PC-9 (cell line): ENCODE data around the gene VPS39. TPM values are rescaled to one million over a fixed set of nuclear protein-coding genes. Genes with fewer than 3 reads are reported as not detected.

Source experiments
- BruUV-seq: library from RNA; stranded (reverse); fragments of 400-500 nt; replicated peaks from 2 replicates; lab custom pipeline; 2021; lab: Mats Ljungman, UMichigan
- CTCF ChIA-PET: fragments of 300-600 bp; sonication (Branson Sonifier 250); formaldehyde crosslinking; loops from one replicate; lab custom pipeline; 2022; ENCODE audit warnings: antibody characterized with exemption; lab: Charles Lee
- POLR2A ChIA-PET: fragments of 300-600 bp; sonication (Branson Sonifier 250); formaldehyde crosslinking; loops from one replicate; lab custom pipeline; 2022; ENCODE audit warnings: antibody characterized with exemption; ENCODE audit not compliant: unreplicated experiment; lab: Charles Lee
- DNase-seq, 2 experiments: peaks; one replicate each; pipeline versions ENCODE4 v3.0.0 to v3.0.0-alpha.2; 2015 to 2022; ENCODE audit warnings: mixed read lengths in 1 of 2
- H2AFZ ChIP-seq: fragments of 200-600 bp; sonication (generic); 2 replicates; pipeline ENCODE4 v1.8.1; 2017; ENCODE audit warnings: antibody characterized with exemption
- H3F3A ChIP-seq: fragments of 200-600 bp; sonication (generic); 2 replicates; pipeline ENCODE4 v1.8.1; 2017; ENCODE audit warnings: antibody characterized with exemption, mild to moderate bottlenecking, low read depth; ENCODE audit not compliant: insufficient read depth
- H3K27ac ChIP-seq: fragments of 200-600 bp; sonication (generic); 2 replicates; pipeline ENCODE4 v1.6.1; 2016; ENCODE audit warnings: mixed run types
- H3K27me3 ChIP-seq: fragments of 200-600 bp; sonication (generic); 2 replicates; pipeline ENCODE4 v1.6.1; 2016; ENCODE audit warnings: low read depth, mixed run types; ENCODE audit not compliant: insufficient read depth
- H3K36me3 ChIP-seq: fragments of 200-600 bp; sonication (generic); 2 replicates; pipeline ENCODE4 v1.6.1; 2016; ENCODE audit warnings: low read depth, mixed run types
- H3K4me1 ChIP-seq: fragments of 200-600 bp; sonication (generic); replicated peaks from 2 replicates; pipeline ENCODE4 v1.6.1; 2016; ENCODE audit warnings: mixed run types; ENCODE audit not compliant: insufficient read depth
- H3K4me2 ChIP-seq: fragments of 200-600 bp; sonication (generic); 2 replicates; pipeline ENCODE4 v1.6.1; 2017; ENCODE audit warnings: mixed run types
- H3K4me3 ChIP-seq: fragments of 200-600 bp; sonication (generic); 2 replicates; pipeline ENCODE4 v1.6.1; 2016; ENCODE audit warnings: mixed run types
- H3K79me2 ChIP-seq: fragments of 200-600 bp; sonication (generic); 2 replicates; pipeline ENCODE4 v1.6.1; 2017; ENCODE audit warnings: low read depth, mixed run types
- H3K9me2 ChIP-seq: fragments of 200-600 bp; sonication (generic); 2 replicates; pipeline ENCODE4 v1.8.1; 2017; ENCODE audit warnings: mild to moderate bottlenecking; ENCODE audit not compliant: insufficient read depth
- H3K9me3 ChIP-seq: fragments of 200-600 bp; sonication (generic); 2 replicates; pipeline ENCODE4 v1.8.1; 2016; ENCODE audit warnings: low read depth; ENCODE audit not compliant: insufficient read depth
- H4K20me1 ChIP-seq: fragments of 200-600 bp; sonication (generic); 2 replicates; pipeline ENCODE4 v1.8.1; 2017; ENCODE audit not compliant: insufficient read depth
- EZH2 ChIP-seq: fragments of 200-600 bp; sonication (generic); IDR thresholded peaks from 2 replicates; pipeline ENCODE4 v1.8.0; 2017; ENCODE audit warnings: antibody characterized with exemption, low read depth
- intact Hi-C: fragments of 100-400 bp; cut with micrococcal nuclease; formaldehyde crosslinking; loops from one replicate; pipeline ENCODE4 v1.10.0; 2022; ENCODE audit not compliant: unreplicated experiment
- total RNA-seq: library from RNA; stranded (reverse); gene quantifications from 2 replicates; pipeline ENCODE4 v1.2.3, GENCODE V29; 2021
- TF ChIP-seq, protein P1 (sequence below): fragments of 200-600 bp; sonication (generic); conservative IDR thresholded peaks from 2 replicates; pipeline ENCODE4 v1.6.1; 2017; ENCODE audit warnings: mixed run types, antibody characterized with exemption, mild to moderate bottlenecking, moderate library complexity

The VPS39 gene
- total RNA-seq, 1 experiment from 2014 or later = 57.6 TPM

DNA sequence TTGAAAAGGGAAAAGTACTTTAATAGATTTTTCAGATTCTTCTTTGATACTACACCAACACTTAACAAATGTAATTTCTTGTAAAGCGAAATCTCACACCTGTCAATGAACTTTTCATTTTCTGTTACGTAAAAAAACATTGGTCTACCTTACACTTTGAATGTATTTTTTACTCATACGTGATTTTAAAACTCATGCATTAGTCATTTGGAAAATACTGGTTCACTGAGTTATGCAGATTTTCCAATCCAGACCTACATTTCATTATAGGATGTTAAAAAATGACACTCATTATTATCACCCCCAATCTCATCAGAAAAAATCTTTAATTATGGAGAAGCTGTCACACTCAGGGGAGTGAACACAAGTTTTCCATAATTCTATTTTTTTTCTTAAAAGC lies 14.7 kb downstream of the VPS39 start:
- Histone ChIP-seq H3K79me2 (no peaks in the 10 kb centered on the region), H3K9me3 (no peaks in the 10 kb centered on the region), H3K27ac (no peak overlapping the region), H4K20me1 (no peaks in the 10 kb centered on the region), H2AFZ (no peak overlapping the region), H3K9me2 (no peaks in the 10 kb centered on the region), H3F3A (no peaks in the 10 kb centered on the region), H3K4me1 (no peaks in the 10 kb centered on the region), H3K4me3 (no peak overlapping the region), H3K4me2 (no peak overlapping the region), H3K36me3 (peaks cover 10% of the 10 kb centered on the region; the same call in 1 of the 2 replicates), H3K27me3 (no peaks in the 10 kb centered on the region)
- intact Hi-C loops = no loop called here
- ChIA-PET POLR2A (no interaction called here), CTCF (interaction anchor here (0.6 kb wide), 2 partner anchors 14 to 892 kb away, joined by 3 to 7 read pairs; no protein-coding TSS in a partner anchor)
- DNase-seq = no peak
- no TSS peak for BruUV-seq
- no peak for TF ChIP-seq EZH2
- TF ChIP-seq, protein P1, sequence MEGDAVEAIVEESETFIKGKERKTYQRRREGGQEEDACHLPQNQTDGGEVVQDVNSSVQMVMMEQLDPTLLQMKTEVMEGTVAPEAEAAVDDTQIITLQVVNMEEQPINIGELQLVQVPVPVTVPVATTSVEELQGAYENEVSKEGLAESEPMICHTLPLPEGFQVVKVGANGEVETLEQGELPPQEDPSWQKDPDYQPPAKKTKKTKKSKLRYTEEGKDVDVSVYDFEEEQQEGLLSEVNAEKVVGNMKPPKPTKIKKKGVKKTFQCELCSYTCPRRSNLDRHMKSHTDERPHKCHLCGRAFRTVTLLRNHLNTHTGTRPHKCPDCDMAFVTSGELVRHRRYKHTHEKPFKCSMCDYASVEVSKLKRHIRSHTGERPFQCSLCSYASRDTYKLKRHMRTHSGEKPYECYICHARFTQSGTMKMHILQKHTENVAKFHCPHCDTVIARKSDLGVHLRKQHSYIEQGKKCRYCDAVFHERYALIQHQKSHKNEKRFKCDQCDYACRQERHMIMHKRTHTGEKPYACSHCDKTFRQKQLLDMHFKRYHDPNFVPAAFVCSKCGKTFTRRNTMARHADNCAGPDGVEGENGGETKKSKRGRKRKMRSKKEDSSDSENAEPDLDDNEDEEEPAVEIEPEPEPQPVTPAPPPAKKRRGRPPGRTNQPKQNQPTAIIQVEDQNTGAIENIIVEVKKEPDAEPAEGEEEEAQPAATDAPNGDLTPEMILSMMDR = no peak

DNA sequence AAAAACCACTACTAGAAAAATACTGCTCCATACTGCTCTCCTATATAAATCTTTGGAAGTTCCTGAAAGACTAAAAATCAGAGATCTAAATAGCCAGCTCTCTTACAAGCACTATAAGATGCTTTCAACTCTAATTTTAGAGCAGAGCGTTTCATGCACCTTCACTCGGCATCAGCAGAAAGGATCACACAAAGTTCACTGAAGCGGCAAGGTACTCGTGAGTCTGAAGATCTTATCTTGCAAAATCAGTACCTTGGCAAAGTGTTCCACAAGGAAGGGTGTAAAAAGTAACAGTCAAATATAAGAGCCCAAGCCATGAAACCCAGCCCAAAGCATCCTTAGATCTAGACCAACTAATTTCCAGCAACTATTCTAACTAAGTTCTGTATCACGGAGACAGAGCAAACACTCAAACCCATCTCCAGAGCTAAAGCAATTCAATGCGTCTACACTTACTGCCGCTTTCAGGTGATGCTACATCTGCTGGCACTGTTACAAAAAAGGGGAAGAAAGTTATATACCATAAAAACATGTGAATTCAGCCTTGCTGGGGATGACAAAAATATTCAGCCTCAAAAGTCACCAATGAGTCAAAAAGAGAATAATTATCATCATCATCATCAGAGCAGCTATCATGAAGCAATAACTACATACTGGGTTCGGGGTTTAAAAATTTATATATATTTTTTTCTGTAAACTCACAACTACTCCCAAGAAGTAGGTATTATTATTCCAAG lies 16.3 kb downstream of the VPS39 start:
- CTCF ChIA-PET = no interaction called here
- BruUV-seq = no TSS peak
- H3K4me2 ChIP-seq = no peak overlapping the region
- POLR2A ChIA-PET = no interaction called here
- intact Hi-C loops = no loop called here
- TF ChIP-seq, protein P1 = no peak
- TF ChIP-seq EZH2 = no peak
- no peaks in the 10 kb centered on the region for H3K9me3 ChIP-seq
- no peak for DNase-seq
- H3K27ac ChIP-seq = no peak overlapping the region
- H2AFZ ChIP-seq = no peak overlapping the region
- H3F3A ChIP-seq = no peaks in the 10 kb centered on the region
- H3K9me2 ChIP-seq = no peaks in the 10 kb centered on the region
- H3K79me2 ChIP-seq = no peaks in the 10 kb centered on the region
- no peaks in the 10 kb centered on the region for H3K4me1 ChIP-seq
- H3K36me3 ChIP-seq = peaks cover 10% of the 10 kb centered on the region; the same call in 1 of the 2 replicates
- no peaks in the 10 kb centered on the region for H4K20me1 ChIP-seq
- no peaks in the 10 kb centered on the region for H3K27me3 ChIP-seq
- H3K4me3 ChIP-seq = no peak overlapping the region

DNA sequence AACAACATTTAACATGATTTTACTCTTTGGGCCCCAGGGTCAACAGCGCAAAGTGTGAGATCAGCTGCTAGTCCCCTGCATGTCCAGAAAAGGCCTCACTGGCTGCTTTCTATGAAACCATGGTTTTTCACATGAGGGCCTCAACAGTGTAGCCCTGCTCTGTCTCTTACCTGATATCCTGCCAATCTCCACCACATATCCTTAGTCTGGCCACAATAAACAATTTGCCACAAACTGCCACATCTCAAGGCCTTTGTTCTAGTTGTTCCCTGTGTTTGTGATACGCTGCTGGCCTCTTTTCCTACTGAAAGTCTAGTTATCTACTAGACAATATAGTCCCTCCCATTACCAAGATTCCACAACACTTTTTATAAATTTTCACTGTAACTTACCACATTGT lies 17.7 kb downstream of the VPS39 start:
- Histone ChIP-seq H3K9me3 (no peaks in the 10 kb centered on the region), H3K36me3 (peaks cover 10% of the 10 kb centered on the region; the same call in 1 of the 2 replicates), H3K4me2 (no peak overlapping the region), H3K4me1 (no peaks in the 10 kb centered on the region), H3K4me3 (no peak overlapping the region), H3K27me3 (no peaks in the 10 kb centered on the region), H3F3A (no peaks in the 10 kb centered on the region), H2AFZ (no peak overlapping the region), H4K20me1 (no peaks in the 10 kb centered on the region), H3K9me2 (no peaks in the 10 kb centered on the region), H3K79me2 (no peaks in the 10 kb centered on the region), H3K27ac (no peak overlapping the region)
- intact Hi-C loops = no loop called here
- ChIA-PET POLR2A (no interaction called here), CTCF (no interaction called here)
- no TSS peak for BruUV-seq
- no peak for DNase-seq
- TF ChIP-seq, protein P1 = no peak
- TF ChIP-seq EZH2 = no peak
